ENCODE results near the gene ST3GAL2.

ST3GAL2 gene

GRCh38 chr16:70438969-70439862 lies at the start of gene ST3GAL2:
Gene ST3GAL2 (minus strand): TSS chr16:70439100. CDS start chr16:70398530, 40,570 bp downstream.
- DNase-seq (ENCODE audit: low read depth): peak; percentile 92

- DNase-seq (ENCODE audit: low read depth): no peak
These were observed 46.0 kb upstream of the ST3GAL2 start for GRCh38 chr16:70484867-70485266.

GRCh38 chr16:70483426-70483825 lies 44.5 kb upstream of the ST3GAL2 start:
- no peak for DNase-seq (ENCODE audit: low read depth)

GRCh38 chr16:70482624-70483023 lies 43.7 kb upstream of the ST3GAL2 start:
- DNase-seq (ENCODE audit: low read depth): no peak

GRCh38 chr16:70481929-70482536 lies 43.1 kb upstream of the ST3GAL2 start:
- DNase-seq (ENCODE audit: low read depth): no peak

GRCh38 chr16:70480127-70481105 lies 41.5 kb upstream of the ST3GAL2 start:
- DNase-seq (ENCODE audit: low read depth): no peak

GRCh38 chr16:70478912-70479341 lies 40.0 kb upstream of the ST3GAL2 start:
- DNase-seq (ENCODE audit: low read depth): no peak

- no peak for DNase-seq (ENCODE audit: low read depth)
These were observed 39.3 kb upstream of the ST3GAL2 start for GRCh38 chr16:70478169-70478568.

GRCh38 chr16:70476272-70477020 lies 37.5 kb upstream of the ST3GAL2 start:
- DNase-seq (ENCODE audit: low read depth): no peak

- DNase-seq (ENCODE audit: low read depth): no peak
These were observed 36.4 kb upstream of the ST3GAL2 start for GRCh38 chr16:70475054-70475871.

- DNase-seq (ENCODE audit: low read depth): no peak
These were observed 35.6 kb upstream of the ST3GAL2 start for GRCh38 chr16:70474320-70475053.

- DNase-seq (ENCODE audit: low read depth): no peak
These were observed 34.8 kb upstream of the ST3GAL2 start for GRCh38 chr16:70473446-70474319.

GRCh38 chr16:70472786-70473433 lies 34.0 kb upstream of the ST3GAL2 start:
- no peak for DNase-seq (ENCODE audit: low read depth)

GRCh38 chr16:70470927-70471341 lies 32.0 kb upstream of the ST3GAL2 start:
- DNase-seq (ENCODE audit: low read depth): no peak

GRCh38 chr16:70470141-70470926 lies 31.4 kb upstream of the ST3GAL2 start:
- no peak for DNase-seq (ENCODE audit: low read depth)

GRCh38 chr16:70468776-70469525 lies 30.1 kb upstream of the ST3GAL2 start:
- DNase-seq (ENCODE audit: low read depth): no peak

- no peak for DNase-seq (ENCODE audit: low read depth)
These were observed 28.7 kb upstream of the ST3GAL2 start for GRCh38 chr16:70467608-70468007.
